Endothelial cell of umbilical vein (primary cell): Measurements from ENCODE around the gene PRUNE2. TPM values are rescaled to one million over a fixed set of nuclear protein-coding genes. Genes with fewer than 3 reads are reported as not detected.

Source experiments
- BruUV-seq: library from RNA; stranded (reverse); fragments of 400-500 nt; replicated peaks from 2 replicates; lab custom pipeline; 2021; lab: Mats Ljungman, UMichigan
- CTCF ChIA-PET: fragments of 300-600, 350-600 bp; sonication (Branson Sonifier 250); formaldehyde crosslinking; loops from one replicate; lab custom pipeline; 2021; ENCODE audit warnings: antibody characterized with exemption, inconsistent platforms; lab: Charles Lee
- POLR2A ChIA-PET: fragments of 300-600, 350-600 bp; sonication (Branson Sonifier 250); formaldehyde crosslinking; loops from one replicate; lab custom pipeline; 2021; ENCODE audit warnings: antibody characterized with exemption, inconsistent platforms; lab: Charles Lee
- DNase-seq: peaks from one replicate; pipeline ENCODE4 v3.0.0-alpha.2; 2011; ENCODE audit warnings: low read depth, low spot score
- FAIRE-seq: peaks from 2 replicates; lab custom pipeline; 2011; peaks lifted over from hg19 to GRCh38; lab: Jason Lieb, UNC
- H2AFZ ChIP-seq: 2 replicates; pipeline ENCODE4 v1.6.0; 2012; ENCODE audit warnings: low read depth, low read length, control low read depth, inconsistent platforms
- H3K27ac ChIP-seq: 2 replicates; pipeline ENCODE4 v1.5.1; 2011; ENCODE audit warnings: low read depth, mild to moderate bottlenecking, control low read depth, low read length, moderate library complexity; ENCODE audit not compliant: insufficient read depth
- H3K27me3 ChIP-seq, 2 experiments: 2 replicates each; pipeline versions ENCODE4 v1.6.0 to v1.6.1; 2011; ENCODE audit warnings: low read length in 2 of 2, mixed read lengths in 1 of 2; ENCODE audit not compliant: control insufficient read depth in 2 of 2, insufficient read depth in 2 of 2
- H3K36me3 ChIP-seq, 2 experiments: 2 replicates in 1 of 2; 3 replicates in 1 of 2; pipeline ENCODE4 v1.5.1; 2011; ENCODE audit warnings: low read length in 2 of 2, mild to moderate bottlenecking in 1 of 2, moderate library complexity in 1 of 2; ENCODE audit not compliant: control insufficient read depth in 2 of 2, insufficient read depth in 2 of 2; ENCODE audit errors: extremely low read depth in 1 of 2
- H3K4me1 ChIP-seq: 3 replicates; pipeline ENCODE4 v1.5.1; 2011; ENCODE audit warnings: mild to moderate bottlenecking, low read length; ENCODE audit not compliant: control insufficient read depth, insufficient read depth; ENCODE audit errors: extremely low read depth
- H3K4me2 ChIP-seq: 2 replicates; pipeline ENCODE4 v1.6.1; 2011; ENCODE audit warnings: low read length, control low read depth, mixed read lengths; ENCODE audit not compliant: insufficient read depth
- H3K4me3 ChIP-seq, 3 experiments: fragments of 200-600 bp in 1 of 3; sonication (generic), shearing (Covaris generic) in 1 of 3; replicated peaks in 1 of 3; 2 replicates each; pipeline ENCODE4 v1.5.1; 2011 to 2016; ENCODE audit warnings: control low read depth in 3 of 3, low read length in 3 of 3, mild to moderate bottlenecking in 2 of 3, inconsistent platforms in 1 of 3, low read depth in 1 of 3, moderate library complexity in 1 of 3; ENCODE audit not compliant: insufficient read depth in 1 of 3
- H3K79me2 ChIP-seq: 2 replicates; pipeline ENCODE4 v1.6.0; 2012; ENCODE audit warnings: low read length, inconsistent platforms; ENCODE audit not compliant: control insufficient read depth, insufficient read depth
- H3K9ac ChIP-seq: replicated peaks from 2 replicates; pipeline ENCODE3; 2011; ENCODE audit warnings: low read length, control low read depth; ENCODE audit not compliant: insufficient read depth; ENCODE audit errors: extremely low read depth
- H3K9me1 ChIP-seq: replicated peaks from 3 replicates; pipeline ENCODE4 v1.6.0; 2011; ENCODE audit warnings: mild to moderate bottlenecking, low read length; ENCODE audit not compliant: control insufficient read depth, insufficient read depth; ENCODE audit errors: extremely low read depth
- H3K9me3 ChIP-seq: replicated peaks from 2 replicates; pipeline ENCODE4 v1.5.1; 2012; ENCODE audit warnings: low read length, inconsistent platforms; ENCODE audit not compliant: control insufficient read depth, insufficient read depth
- H4K20me1 ChIP-seq: replicated peaks from 2 replicates; pipeline ENCODE3; 2011; ENCODE audit warnings: mild to moderate bottlenecking, low read length; ENCODE audit not compliant: control insufficient read depth, insufficient read depth; ENCODE audit errors: extremely low read depth
- FOS ChIP-seq: IDR thresholded peaks from 2 replicates; pipeline ENCODE4 v1.6.1; 2011; ENCODE audit warnings: mild to moderate bottlenecking, low read length, moderate library complexity, borderline replicate concordance; ENCODE audit not compliant: insufficient read depth
- GATA2 ChIP-seq: IDR thresholded peaks from 2 replicates; pipeline ENCODE4 v1.7.0; 2011; ENCODE audit warnings: low read depth, mild to moderate bottlenecking, moderate library complexity, mixed read lengths, low read length; ENCODE audit not compliant: insufficient read length, insufficient read depth
- POLR2A ChIP-seq: IDR thresholded peaks from 2 replicates; pipeline ENCODE4 v1.6.1; 2012; ENCODE audit warnings: low read depth, mild to moderate bottlenecking, control low read depth, low read length
- POLR2AphosphoS5 ChIP-seq: IDR thresholded peaks from 2 replicates; pipeline ENCODE4 v1.6.1; 2012; ENCODE audit warnings: low read depth, mild to moderate bottlenecking, control low read depth, low read length, moderate library complexity; ENCODE audit not compliant: insufficient read depth
- dilution Hi-C: fragments of 300-500 bp; cut with MboI; formaldehyde crosslinking; loops from one replicate; pipeline ENCODE4 v1.15.0; 2019; ENCODE audit warnings: low sequenced_read_pairs; ENCODE audit not compliant: extremely low pct_ligation_motif_present
- intact Hi-C: fragments of 100-400 bp; cut with micrococcal nuclease; formaldehyde crosslinking; loops from one replicate; pipeline ENCODE4 v1.10.0; 2022
- polyA plus RNA-seq, 4 experiments: library from polyadenylated mRNA; depleted of rRNA in 3 of 4; stranded (reverse) in 3 of 4; unstranded in 1 of 4; fragments of >200 nt; gene quantifications; 2 replicates each; pipeline versions ENCODE4 v1.2.1 to v1.2.3, GENCODE V29; 2011 to 2012; ENCODE audit warnings: missing spikeins in 1 of 4
- total RNA-seq: library from RNA; stranded (reverse); gene quantifications from 2 replicates; pipeline ENCODE4 v1.2.3, GENCODE V29; 2021

The PRUNE2 gene
- total and polyA plus RNA-seq, 2 donors (not counting 3 experiments of a cell fraction or from before 2014, with no cell fraction given), result 15.8 to 21.7 TPM

DNA sequence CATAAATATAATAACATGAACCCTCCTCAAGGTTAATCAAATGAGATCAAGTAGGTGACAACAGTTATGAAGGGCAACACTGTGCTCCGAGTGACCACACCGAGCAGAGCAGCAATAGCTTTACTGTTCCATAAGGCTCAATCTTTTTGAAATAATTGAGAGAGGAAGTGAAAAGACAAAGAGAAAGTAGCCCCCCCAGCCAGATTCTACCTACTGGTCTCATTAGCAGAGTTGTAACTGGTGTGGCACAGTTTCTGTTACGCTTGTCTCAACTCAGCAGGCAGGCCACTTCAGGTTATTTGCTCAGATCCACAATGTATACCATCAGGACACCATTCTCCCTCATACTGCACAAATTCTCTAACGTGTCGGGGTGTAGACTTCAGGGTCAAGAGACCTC, 14.0 kb downstream of the PRUNE2 start:
- H3K36me3 ChIP-seq, result no peaks in the 10 kb centered on the region
- H3K27me3 ChIP-seq, result no peaks in the 10 kb centered on the region
- no peak overlapping the region for H3K27ac ChIP-seq
- dilution Hi-C loops, result no loop called here
- H4K20me1 ChIP-seq, result no peaks in the 10 kb centered on the region
- CTCF ChIA-PET, result interaction anchor here (1.0 kb wide), 1 partner anchor 12 kb away, joined by 3 read pairs; no protein-coding TSS in a partner anchor
- H3K4me3 ChIP-seq, result no peak overlapping the region
- no peak overlapping the region for H3K4me2 ChIP-seq
- DNase-seq (no peak), FAIRE-seq (no peak)
- H3K4me1 ChIP-seq, result no peaks in the 10 kb centered on the region
- H3K9me1 ChIP-seq, result no peaks in the 10 kb centered on the region
- H3K9me3 ChIP-seq, result no peaks in the 10 kb centered on the region
- no peak overlapping the region for H2AFZ ChIP-seq
- no peak overlapping the region for H3K9ac ChIP-seq
- TF ChIP-seq POLR2AphosphoS5 (no peak), GATA2 (no peak)
- BruUV-seq, result no TSS peak
- POLR2A ChIA-PET, result no interaction called here
- no peaks in the 10 kb centered on the region for H3K79me2 ChIP-seq
- intact Hi-C loops, result no loop called here

- intact Hi-C loops, result no loop called here
- POLR2A ChIA-PET, result no interaction called here
- no peaks in the 10 kb centered on the region for H3K27me3 ChIP-seq
Measured at GRCh38 chr9:76891279-76891678, 14.6 kb downstream of the PRUNE2 start.

More at GRCh38 chr9:76891279-76891678, 14.6 kb downstream of the PRUNE2 start:
- H3K4me2 ChIP-seq, result no peak overlapping the region
- FAIRE-seq, result no peak
- no peak overlapping the region for H2AFZ ChIP-seq
- no peaks in the 10 kb centered on the region for H3K9me3 ChIP-seq
- no peak overlapping the region for H3K9ac ChIP-seq
- H4K20me1 ChIP-seq, result no peaks in the 10 kb centered on the region
- dilution Hi-C loops, result no loop called here
- H3K4me1 ChIP-seq, result no peaks in the 10 kb centered on the region
- no peak overlapping the region for H3K27ac ChIP-seq
- H3K36me3 ChIP-seq, result no peaks in the 10 kb centered on the region
- no peak for DNase-seq
- no peaks in the 10 kb centered on the region for H3K79me2 ChIP-seq
- BruUV-seq, result no TSS peak
- CTCF ChIA-PET, result no interaction called here
- no peak overlapping the region for H3K4me3 ChIP-seq
- no peak for TF ChIP-seq POLR2A
- no peak for TF ChIP-seq FOS
- H3K9me1 ChIP-seq, result no peaks in the 10 kb centered on the region
